HAP-1 (cell line): ENCODE measurements around the gene SEPTIN2.

Source experiments
- DNase-seq, 2 experiments: peaks; one replicate each; pipeline ENCODE4 v3.0.0-alpha.2; 2016 to 2020; ENCODE audit warnings: low spot score in 2 of 2
- H3K27me3 ChIP-seq: fragments of 250-450 bp; sonication (Bioruptor Pico); 2 replicates; pipeline ENCODE4 v1.5.1; 2020; ENCODE audit warnings: low read depth, mild to moderate bottlenecking, moderate library complexity
- H3K36me3 ChIP-seq: fragments of 250-450 bp; sonication (Bioruptor Pico); replicated peaks from 2 replicates; pipeline ENCODE4 v1.5.1; 2020; ENCODE audit warnings: mild to moderate bottlenecking
- H3K4me1 ChIP-seq: fragments of 250-450 bp; sonication (Bioruptor Pico); 2 replicates; pipeline ENCODE4 v1.5.1; 2020; ENCODE audit warnings: mild to moderate bottlenecking
- H3K4me3 ChIP-seq: fragments of 250-450 bp; sonication (Bioruptor Pico); 2 replicates; pipeline ENCODE4 v1.5.1; 2020; ENCODE audit warnings: mild to moderate bottlenecking, moderate library complexity
- H3K9me3 ChIP-seq: fragments of 250-450 bp; sonication (Bioruptor Pico); 2 replicates; pipeline ENCODE4 v1.5.1; 2020; ENCODE audit warnings: mild to moderate bottlenecking, moderate library complexity
- in situ Hi-C: fragments of 300-500 bp; cut with MboI; formaldehyde crosslinking; loops from 3 replicates; pipeline ENCODE4 v1.14.3; 2020; ENCODE audit warnings: low sequenced_read_pairs, inconsistent platforms, mixed read lengths

Gene SEPTIN2

DNA sequence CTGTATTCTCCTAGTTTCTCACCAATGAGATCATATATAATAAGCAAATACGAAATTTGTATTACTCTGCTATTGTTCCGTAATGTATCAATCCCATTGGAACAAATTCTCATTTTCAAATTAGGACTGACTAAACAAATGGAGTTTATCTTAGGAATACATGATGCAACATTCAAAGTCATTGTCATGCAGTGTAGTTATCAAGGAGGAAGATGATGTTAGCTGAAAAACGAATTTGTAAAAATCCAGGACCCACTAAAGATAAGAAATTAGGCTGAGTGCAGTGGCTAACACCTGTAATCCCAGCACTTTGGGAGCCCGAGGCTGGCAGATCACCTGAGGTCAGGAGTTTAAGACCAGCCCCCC lies 14.9 kb downstream of the SEPTIN2 start:
- in situ Hi-C loops, result no loop called here
- peaks cover 67% of the 10 kb centered on the region for H3K36me3 ChIP-seq

DNA sequence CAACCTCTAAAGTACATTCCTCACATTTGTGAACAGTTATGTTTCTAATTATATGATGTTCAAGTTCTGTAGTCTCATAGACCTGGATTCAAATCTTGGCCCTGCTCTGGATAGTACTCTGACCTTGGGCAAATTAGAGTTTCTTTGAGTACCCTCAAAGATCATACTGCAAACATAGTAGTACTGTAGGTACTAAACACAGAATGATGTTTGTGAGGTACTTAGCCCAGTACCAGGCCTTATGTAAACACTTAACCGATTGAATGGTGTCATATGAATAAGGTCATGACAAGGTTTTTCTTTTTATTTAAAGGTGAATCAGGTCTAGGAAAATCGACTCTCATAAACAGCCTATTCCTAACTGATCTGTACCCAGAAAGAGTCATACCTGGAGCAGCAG lies 19.1 kb downstream of the SEPTIN2 start:
- Histone ChIP-seq H3K9me3 (no peaks in the 10 kb centered on the region), H3K4me1 (no peaks in the 10 kb centered on the region), H3K36me3 (peaks cover 71% of the 10 kb centered on the region), H3K4me3 (no peak overlapping the region), H3K27me3 (no peaks in the 10 kb centered on the region)
- in situ Hi-C loops, result no loop called here
- DNase-seq, result no peak

More for the DNA sequence above, 14.9 kb downstream of the SEPTIN2 start:
- DNase-seq, result no peak
- Histone ChIP-seq H3K4me3 (no peak overlapping the region), H3K4me1 (no peaks in the 10 kb centered on the region), H3K9me3 (no peaks in the 10 kb centered on the region), H3K27me3 (no peaks in the 10 kb centered on the region)

- in situ Hi-C loops, result no loop called here
- DNase-seq, result no peak
- H3K4me1 ChIP-seq, result no peaks in the 10 kb centered on the region
- H3K4me3 ChIP-seq, result no peak overlapping the region
- H3K36me3 ChIP-seq, result peaks cover 87% of the 10 kb centered on the region
- no peaks in the 10 kb centered on the region for H3K9me3 ChIP-seq
- no peaks in the 10 kb centered on the region for H3K27me3 ChIP-seq
Observed at GRCh38 chr2:241339839-241340630, 24.3 kb downstream of the SEPTIN2 start.

DNA sequence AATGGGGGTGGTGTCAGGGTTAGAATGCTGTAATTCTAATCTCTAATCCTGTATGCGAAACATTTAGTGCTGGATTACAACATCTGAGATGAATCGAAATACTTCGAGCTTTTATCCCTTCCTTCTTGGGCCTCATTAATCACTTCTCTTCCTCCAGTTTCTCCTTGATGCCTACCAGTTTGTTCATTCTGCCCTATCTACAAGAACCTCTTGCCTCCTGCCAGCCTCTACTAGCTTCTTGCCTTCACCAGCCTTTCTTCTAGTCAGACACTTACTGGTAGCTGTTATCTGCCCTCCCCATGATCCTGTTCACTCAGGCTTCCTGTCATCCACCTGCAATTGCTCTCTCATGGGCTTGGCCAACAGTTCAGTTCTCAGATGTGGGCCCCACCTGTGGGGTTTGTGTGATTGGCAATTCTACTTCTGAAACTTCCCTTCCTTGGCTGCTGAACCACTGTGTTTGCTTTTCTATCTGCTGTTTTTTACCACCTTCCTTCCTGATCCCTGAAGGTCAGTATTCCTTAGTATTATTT lies 25.0 kb downstream of the SEPTIN2 start:
- in situ Hi-C loops, result no loop called here
- H3K4me1 ChIP-seq, result no peaks in the 10 kb centered on the region
- no peaks in the 10 kb centered on the region for H3K9me3 ChIP-seq
- H3K27me3 ChIP-seq, result no peaks in the 10 kb centered on the region
- no peak for DNase-seq
- no peak overlapping the region for H3K4me3 ChIP-seq
- peaks cover 87% of the 10 kb centered on the region for H3K36me3 ChIP-seq

- no peak for DNase-seq
- H3K4me3 ChIP-seq, result no peak overlapping the region
- H3K27me3 ChIP-seq, result no peaks in the 10 kb centered on the region
- H3K9me3 ChIP-seq, result no peaks in the 10 kb centered on the region
- H3K36me3 ChIP-seq, result peaks cover 91% of the 10 kb centered on the region
- no peaks in the 10 kb centered on the region for H3K4me1 ChIP-seq
- in situ Hi-C loops, result no loop called here
Observed at GRCh38 chr2:241344925-241345651, 29.4 kb downstream of the SEPTIN2 start.

GRCh38 chr2:241349941-241350340 lies 34.2 kb downstream of the SEPTIN2 start:
- DNase-seq, result no peak
- in situ Hi-C loops, result loop anchor here (10.0 kb wide), 1 partner anchor 535 kb away; no protein-coding TSS in a partner anchor
- no peaks in the 10 kb centered on the region for H3K27me3 ChIP-seq
- no peaks in the 10 kb centered on the region for H3K9me3 ChIP-seq
- no peak overlapping the region for H3K4me3 ChIP-seq
- peaks cover 4% of the 10 kb centered on the region for H3K4me1 ChIP-seq
- H3K36me3 ChIP-seq, result peaks cover 87% of the 10 kb centered on the region

GRCh38 chr2:241350530-241350877 lies 34.8 kb downstream of the SEPTIN2 start:
- in situ Hi-C loops, result loop anchor here (10.0 kb wide), 1 partner anchor 534 kb away; no protein-coding TSS in a partner anchor
- Histone ChIP-seq H3K4me1 (peaks cover 7% of the 10 kb centered on the region), H3K36me3 (peaks cover 81% of the 10 kb centered on the region), H3K27me3 (no peaks in the 10 kb centered on the region), H3K9me3 (no peaks in the 10 kb centered on the region), H3K4me3 (no peak overlapping the region)
- no peak for DNase-seq

DNA sequence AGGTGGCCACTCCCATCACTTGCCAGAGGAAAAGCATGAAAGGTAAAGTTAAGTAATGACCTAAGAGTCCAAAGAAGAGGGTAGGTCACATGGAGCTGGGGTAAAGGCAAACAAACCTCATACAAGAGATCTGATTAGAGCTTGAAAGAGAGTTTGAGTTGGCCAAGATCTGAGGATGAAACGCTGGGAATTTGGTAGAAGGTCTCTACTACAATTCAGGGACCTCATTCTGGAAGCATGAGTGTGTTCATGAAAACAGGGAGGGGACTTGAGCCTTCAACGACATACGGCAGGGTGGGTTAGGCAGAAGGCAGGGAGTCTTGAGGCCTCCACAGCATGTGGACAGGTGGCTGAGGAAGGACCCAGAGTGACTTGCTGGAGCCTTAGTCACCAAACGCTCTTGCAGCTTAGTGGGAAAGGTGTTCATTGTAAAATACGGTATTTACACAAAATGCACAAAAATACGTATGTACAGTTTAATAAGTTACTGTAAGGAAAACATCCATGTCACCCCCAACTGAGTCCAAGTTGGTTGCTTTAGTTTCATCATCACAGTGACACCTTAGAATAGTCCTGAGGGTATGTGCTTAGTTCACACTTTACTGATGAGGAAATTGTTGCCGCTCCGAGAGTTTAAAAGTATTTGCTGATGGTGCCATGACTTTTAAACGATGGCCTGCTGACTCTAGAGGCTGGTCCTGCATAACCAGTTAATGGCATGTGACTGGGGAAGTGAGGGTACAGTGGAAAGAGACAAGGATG lies 35.3 kb downstream of the SEPTIN2 start:
- Histone ChIP-seq H3K27me3 (no peaks in the 10 kb centered on the region), H3K36me3 (peaks cover 76% of the 10 kb centered on the region), H3K9me3 (no peaks in the 10 kb centered on the region), H3K4me3 (no peak overlapping the region), H3K4me1 (peaks cover 7% of the 10 kb centered on the region)
- DNase-seq, result no peak
- in situ Hi-C loops, result loop anchor here (10.0 kb wide), 1 partner anchor 534 kb away; no protein-coding TSS in a partner anchor

DNA sequence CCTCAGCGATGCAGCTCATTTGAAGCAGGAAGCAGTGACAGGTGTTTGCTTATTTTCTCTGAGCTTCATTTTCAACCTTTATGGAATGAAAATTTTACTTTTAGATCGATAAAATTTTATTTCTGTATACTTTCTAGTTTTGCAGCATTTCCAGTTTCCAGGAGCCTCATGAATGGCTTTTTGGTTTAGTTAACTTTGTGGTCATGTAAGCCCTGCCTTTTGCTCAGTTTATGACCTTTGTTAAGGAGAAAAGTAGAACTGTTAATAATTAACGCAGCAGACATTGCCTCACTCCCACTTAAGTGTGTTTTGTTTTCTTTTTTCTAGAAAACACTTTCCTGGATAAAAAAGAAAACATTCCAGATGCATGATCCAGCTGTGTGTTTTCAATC lies 35.9 kb downstream of the SEPTIN2 start:
- no peaks in the 10 kb centered on the region for H3K27me3 ChIP-seq
- in situ Hi-C loops, result loop anchor here (10.0 kb wide), 1 partner anchor 533 kb away; no protein-coding TSS in a partner anchor
- DNase-seq, result no peak
- H3K4me1 ChIP-seq, result peaks cover 7% of the 10 kb centered on the region
- peaks cover 70% of the 10 kb centered on the region for H3K36me3 ChIP-seq
- H3K9me3 ChIP-seq, result no peaks in the 10 kb centered on the region
- no peak overlapping the region for H3K4me3 ChIP-seq

DNA sequence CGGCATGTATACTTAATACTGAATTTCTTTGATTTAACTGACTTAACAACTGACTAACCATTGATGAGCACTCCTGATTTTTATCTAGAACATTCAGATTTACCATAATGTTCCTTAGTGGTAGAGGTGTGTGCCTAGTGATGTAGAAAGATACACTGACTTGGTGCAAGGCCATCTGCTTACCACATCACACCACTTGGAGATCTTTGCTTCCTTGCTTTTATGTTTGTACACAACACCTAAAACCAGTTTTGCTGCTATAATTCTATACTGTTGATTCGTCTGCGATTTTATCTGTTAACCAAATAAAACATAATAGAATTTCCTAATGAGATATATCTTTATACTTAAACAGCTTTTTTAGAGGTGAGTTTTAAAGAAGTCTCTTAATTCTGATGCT lies 36.5 kb downstream of the SEPTIN2 start:
- Histone ChIP-seq H3K27me3 (no peaks in the 10 kb centered on the region), H3K9me3 (no peaks in the 10 kb centered on the region), H3K36me3 (peaks cover 64% of the 10 kb centered on the region), H3K4me1 (peaks cover 7% of the 10 kb centered on the region), H3K4me3 (no peak overlapping the region)
- no peak for DNase-seq
- in situ Hi-C loops, result loop anchor here (10.0 kb wide), 1 partner anchor 533 kb away; no protein-coding TSS in a partner anchor

- in situ Hi-C loops, result loop anchor here (10.0 kb wide), 1 partner anchor 530 kb away; no protein-coding TSS in a partner anchor
Observed at GRCh38 chr2:241354668-241355658, 39.2 kb downstream of the SEPTIN2 start.

GRCh38 chr2:241355983-241356870 lies 40.5 kb downstream of the SEPTIN2 start, which contains the start of gene FARP2:
Gene FARP2 (plus strand): TSS chr2:241356285. CDS start chr2:241373108, 16,823 bp downstream.
- H3K4me3 ChIP-seq, result peak within 1 kb of the TSS; percentile 83
- H3K4me1 ChIP-seq, result peaks cover 12% of the 10 kb centered on the region
- no peaks in the 10 kb centered on the region for H3K27me3 ChIP-seq
- no peaks in the 10 kb centered on the region for H3K9me3 ChIP-seq
- in situ Hi-C loops, result loop anchor here (10.0 kb wide), 1 partner anchor 529 kb away; no protein-coding TSS in a partner anchor
- DNase-seq, result peak; percentile 93 to 99
- H3K36me3 ChIP-seq, result peaks cover 29% of the 10 kb centered on the region

More at GRCh38 chr2:241354668-241355658, 39.2 kb downstream of the SEPTIN2 start:
- Histone ChIP-seq H3K4me3 (peak overlapping the region; percentile 22), H3K4me1 (peaks cover 12% of the 10 kb centered on the region), H3K9me3 (no peaks in the 10 kb centered on the region), H3K36me3 (peaks cover 42% of the 10 kb centered on the region), H3K27me3 (no peaks in the 10 kb centered on the region)
- DNase-seq, result peak; percentile 57 to 95
